ENCODE results near the gene UVSSA. TPM values are rescaled to one million over a fixed set of nuclear protein-coding genes. Genes with fewer than 3 reads are reported as not detected.
"Not testable (repeated sequence)": the region's sequence is repeated elsewhere in the genome, so short reads cannot be mapped to it uniquely, and the experiment has no call there.

UVSSA gene
- total RNA-seq, 1 donor from 2014 or later: 48.1 TPM

DNA sequence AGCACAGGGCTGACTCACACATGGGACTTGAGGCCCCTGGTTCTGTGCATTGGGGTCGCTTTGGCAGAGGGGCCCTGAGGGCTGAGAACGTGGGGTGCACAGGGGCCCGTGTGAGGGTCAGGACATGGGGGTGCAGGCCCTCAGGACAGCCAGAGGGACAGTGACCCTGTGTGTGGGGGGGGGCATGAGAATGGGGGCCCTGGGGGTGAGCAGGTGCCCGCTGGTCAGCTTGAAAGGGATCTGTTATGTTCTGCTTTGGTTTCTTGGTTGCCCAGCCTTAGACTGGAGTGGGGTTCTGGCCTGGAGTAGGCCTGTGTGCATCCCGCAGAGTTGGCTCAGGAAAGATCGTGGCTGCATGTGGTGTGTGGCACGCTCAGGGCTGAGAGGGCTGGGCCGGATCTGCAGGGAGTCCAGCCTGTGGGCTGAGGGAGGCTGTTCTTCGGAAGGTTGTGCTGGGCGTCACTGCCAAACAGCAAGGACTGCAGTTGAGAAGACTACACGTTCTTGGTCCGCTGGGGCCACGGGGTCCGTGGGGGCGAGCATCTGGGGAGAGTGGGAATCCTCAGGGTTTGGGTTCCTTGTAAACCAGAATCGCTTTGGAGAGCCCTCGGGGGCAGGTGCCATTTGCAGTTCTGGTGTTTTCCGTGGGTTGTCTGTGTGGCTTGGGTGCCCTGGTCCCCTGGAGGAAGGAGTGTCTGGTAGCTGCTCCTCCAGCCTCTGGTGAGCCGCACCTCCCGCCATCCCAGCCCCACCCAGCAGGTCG is 15.2 kb upstream of the UVSSA start:
- DNase-seq (ENCODE audit: low spot score): no peak

DNA sequence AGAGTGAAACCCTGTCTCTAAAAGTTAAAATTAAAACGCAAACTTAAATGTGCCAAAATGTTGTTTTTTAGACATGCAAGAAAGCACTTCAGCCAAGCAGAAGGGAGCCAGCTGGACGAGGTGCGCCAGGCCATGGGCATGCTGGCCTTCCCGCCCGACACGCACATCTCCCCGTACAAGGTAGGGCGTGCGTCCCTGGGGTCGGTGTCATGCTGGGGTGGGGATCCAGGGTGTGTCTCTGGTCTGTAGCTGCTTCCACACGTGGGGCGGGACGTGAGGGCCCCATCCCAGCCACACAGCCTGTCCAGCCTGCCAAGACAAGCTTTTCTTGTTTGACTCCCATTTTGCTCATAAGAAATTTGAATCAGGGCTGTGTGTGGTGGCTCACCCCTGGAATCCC is 14.3 kb upstream of the UVSSA start:
- DNase-seq (ENCODE audit: low spot score): no peak

DNA sequence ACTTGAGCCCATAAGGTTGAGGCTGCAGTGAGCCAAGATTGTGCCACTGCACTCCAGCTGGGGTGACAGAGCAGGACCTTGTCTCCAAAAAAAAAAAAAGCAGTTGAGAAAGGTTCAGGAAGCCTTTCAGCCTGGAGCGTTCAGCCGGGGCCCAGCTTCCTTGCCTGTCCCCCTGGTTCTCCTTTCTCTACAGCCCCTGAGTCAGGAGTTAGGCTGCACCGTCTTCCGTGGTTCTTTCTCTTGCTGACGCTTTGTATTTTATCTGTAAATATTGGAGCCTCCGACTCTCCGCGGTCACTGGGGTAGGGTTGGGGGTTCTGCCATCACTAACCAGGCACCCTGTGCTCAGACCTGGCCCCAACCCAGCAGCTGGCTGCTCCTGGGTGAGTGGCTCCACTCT is 13.8 kb upstream of the UVSSA start:
- no peak for DNase-seq (ENCODE audit: low spot score)

DNA sequence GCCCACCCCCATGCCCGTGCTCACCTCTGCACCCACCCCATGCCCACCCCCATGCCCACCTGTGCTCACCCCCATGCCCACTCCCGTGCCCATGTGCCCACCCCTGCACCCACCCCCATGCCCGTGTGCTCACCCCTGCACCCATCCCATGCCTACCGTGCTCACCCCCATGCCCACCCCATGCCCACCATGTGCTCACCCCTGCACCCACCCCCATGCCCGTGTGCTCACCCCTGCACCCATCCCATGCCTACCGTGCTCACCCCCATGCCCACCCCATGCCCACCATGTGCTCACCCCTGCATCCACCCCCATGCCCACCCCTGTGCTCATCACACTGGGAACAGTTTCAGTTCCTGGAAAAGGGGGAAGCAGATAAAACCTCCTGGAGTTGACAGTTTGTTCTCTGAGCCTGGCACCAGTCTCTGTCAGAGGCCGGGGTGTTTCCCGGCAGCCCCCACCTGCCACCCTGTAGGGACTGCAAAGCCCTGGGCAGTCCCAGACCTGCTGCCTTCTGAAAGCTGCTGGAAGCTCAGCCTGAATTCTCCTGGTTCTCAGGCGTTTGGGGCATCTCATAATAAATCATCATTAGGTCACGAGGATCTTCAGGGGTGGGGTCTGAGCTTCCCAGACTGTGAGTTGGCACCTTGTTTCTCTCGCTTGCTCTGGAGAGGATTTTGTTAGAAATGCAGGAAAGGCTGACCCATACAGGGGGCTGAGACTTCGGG is 13.0 kb upstream of the UVSSA start:
- DNase-seq (ENCODE audit: low spot score): not testable (repeated sequence)

DNA sequence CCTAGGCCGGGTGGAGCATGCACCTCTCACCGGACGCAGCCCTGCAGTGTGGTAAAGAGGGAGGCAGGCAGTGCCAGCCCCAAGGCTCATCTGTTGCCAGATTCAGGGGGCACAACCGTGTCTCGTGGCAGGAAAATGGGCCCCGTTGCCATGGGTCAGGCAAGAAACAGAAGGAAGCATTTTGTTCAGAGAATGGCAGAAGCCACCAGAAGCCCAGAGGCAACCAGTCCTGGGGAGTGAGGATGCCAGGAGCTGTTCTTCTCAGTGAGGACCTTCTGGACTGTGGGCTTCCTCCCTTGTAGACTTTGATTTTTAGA is 12.5 kb upstream of the UVSSA start:
- no peak for DNase-seq (ENCODE audit: low spot score)

DNA sequence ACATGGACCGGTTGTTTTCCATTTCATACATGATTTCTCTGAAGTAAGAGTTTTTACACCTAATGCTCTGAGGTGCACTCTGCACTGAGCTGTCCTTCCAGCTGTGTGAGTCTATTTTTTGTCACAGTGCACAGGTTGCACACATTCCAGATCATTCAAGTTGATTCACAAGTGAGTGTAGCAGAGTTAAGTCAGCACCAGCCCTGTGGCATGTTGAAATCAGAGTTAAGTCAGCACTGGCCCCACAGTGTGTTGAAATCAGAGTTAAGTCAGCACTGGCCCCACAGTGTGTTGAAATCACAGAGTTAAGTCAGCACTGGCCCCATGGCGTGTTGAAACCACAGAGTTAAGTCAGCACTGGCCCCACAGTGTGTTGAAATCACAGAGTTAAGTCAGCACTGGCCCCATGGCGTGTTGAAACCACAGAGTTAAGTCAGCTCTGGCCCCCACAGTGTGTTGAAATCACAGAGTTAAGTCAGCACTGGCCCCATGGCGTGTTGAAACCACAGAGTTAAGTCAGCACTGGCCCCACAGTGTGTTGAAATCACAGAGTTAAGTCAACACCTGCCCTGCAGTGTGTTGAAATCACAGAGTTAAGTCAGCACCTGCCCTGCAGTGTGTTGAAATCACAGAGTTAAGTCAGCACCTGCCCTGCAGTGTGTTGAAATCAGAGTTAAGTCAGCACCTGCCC is 11.7 kb upstream of the UVSSA start:
- DNase-seq (ENCODE audit: low spot score): not testable (repeated sequence)

DNA sequence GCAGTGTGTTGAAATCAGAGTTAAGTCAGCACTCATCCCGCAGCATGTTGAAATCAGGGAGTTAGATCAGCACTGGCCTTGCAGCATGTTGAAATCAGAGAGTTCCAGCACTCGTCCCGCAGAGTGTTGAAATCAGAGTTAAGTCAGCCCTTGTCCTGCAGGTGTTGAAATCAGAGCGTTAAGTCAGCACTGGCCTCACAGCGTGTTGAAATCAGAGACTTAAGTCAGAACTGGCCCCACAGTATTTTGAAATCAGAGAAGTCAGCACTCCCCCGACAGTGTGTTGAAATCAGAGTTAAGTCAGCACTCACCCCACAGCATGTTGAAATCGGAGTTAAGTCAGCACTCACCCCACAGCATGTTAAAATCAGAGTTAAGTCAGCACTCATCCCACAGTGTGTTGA is 10.9 kb upstream of the UVSSA start:
- DNase-seq (ENCODE audit: low spot score): no peak

DNA sequence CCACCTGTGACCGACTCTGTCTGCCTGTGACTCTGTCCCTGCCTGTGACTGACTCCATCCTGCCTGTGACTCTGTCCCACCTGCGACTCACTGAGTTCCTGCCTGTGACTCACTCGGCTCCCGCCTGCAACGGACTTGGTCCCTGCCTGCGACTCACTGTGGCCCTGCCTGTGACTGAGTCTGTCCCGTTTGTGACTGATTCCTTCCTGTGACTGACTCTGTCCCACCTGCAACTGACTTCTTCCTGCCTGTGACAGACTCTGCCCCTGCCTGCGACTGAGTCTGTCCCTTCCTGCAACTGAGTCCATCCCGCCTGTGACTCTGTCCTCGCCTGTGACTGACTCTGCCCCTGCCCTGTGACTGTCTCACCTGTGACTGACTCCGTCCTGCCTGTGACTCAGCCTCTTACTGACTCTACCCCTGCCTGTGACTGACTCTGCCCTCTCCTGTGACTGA is 9.6 kb upstream of the UVSSA start:
- no peak for DNase-seq (ENCODE audit: low spot score)

DNA sequence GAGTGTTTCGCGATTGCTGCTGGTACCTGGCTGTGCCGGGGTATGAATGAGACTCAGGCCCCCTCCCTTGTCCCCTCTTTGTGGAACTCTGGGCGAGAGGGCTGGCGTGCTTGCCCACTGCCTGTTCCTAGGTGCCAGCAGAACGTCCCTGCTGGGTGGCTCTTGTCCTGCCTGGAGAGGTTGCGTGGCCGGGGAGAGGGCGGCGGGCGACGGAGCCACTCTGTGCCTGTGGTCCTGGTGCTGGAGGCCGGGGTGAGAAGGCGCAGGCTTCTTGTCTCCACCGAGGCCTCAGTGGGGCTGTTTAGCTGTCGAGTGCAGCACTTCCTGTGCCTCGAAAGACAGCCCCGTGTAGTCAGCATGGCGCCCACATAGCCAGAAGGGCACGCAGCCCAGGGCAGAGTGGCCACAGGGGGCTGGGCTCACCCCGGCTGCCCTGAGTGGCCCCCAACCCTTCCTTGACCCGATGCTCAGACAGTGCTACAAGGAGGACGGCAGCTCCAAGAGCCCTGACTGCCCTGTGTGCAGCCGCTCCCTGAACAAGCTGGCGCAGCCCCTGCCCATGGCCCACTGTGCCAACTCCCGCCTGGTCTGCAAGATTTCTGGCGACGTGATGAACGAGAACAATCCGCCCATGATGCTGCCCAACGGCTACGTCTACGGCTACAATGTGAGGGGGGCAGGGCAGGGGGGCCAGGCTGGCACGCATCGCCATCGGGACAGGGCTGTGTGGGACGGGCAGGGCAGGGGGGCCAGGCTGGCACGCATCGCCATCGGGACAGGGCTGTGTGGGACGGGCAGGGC is 8.9 kb upstream of the UVSSA start:
- no peak for DNase-seq (ENCODE audit: low spot score)

DNA sequence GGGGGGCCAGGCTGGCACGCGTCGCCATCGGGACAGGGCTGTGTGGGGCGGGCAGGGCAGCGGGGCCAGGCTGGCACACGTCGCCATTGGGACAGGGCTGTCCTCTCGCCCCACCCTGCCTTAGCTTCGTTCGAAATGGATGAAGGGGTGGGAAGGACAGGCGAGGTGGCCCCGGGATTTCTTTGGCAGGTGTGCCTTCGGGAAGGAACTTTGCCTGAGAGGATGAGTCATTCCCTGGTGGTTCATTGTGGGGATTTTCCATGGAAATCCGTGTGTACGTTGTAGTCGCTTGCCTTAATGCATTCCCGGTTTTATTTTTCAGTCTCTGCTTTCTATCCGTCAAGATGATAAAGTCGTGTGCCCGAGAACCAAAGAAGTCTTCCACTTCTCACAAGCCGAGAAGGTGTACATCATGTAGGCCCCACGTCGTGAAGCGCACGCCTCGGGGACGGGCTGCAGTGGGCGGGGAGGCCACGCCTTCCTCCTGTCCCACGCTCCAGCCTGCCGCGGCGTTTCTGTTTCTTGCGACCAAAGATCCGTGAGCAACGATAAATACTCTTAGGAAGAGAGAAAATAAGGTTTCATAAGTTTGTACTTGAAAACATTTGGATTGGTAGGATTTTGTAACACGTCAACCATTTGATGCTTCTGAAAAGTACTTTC is 8.1 kb upstream of the UVSSA start:
- no peak for DNase-seq (ENCODE audit: low spot score)

DNA sequence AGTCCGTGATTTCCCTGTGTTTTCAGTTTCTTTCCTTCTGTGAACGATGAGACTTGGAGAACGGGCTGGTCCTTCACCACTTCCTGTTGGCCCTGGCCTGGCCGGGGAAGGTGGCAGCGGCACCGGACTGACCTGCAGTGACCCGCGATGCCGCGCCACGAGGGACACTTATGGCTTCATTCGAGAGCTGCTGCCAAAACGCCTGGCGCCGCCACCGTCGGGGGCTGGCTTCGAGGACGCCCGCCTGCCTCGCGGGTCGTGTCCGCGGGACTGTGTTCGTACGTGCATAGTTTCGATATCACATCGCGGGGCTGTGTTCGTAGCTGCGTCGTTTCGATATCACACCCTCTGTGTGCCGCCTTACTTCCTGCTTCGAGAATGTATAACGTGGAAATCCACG is 7.5 kb upstream of the UVSSA start:
- DNase-seq (ENCODE audit: low spot score): no peak

DNA sequence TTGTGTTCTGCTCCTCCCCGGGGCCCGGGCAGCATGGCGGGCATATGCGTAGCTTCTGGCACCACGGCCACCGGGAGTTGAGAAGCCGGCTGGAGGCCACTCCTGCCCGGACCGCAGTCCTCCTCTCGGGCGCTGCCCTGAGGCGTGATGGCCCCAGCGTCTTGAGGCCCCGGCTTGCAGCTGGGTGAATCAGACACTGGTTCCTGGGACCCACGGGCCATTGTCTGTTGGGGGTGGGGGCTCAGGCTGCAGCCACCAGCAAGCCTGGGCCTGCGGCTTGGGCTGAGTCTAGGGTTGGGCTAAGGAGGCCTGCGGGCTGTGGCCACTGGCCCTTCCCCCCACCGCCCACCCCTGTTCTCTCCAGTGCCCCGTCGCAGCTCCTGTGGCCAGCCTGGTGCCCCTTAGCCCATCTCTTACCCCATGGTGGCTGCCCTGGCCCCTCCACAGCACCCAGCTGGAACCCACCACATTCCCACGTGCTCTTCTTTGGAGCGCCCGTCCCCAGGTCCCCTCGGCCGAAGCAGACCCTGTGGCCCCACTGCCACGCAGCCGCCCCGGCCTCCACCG is 6.7 kb upstream of the UVSSA start:
- DNase-seq (ENCODE audit: low spot score): no peak

DNA sequence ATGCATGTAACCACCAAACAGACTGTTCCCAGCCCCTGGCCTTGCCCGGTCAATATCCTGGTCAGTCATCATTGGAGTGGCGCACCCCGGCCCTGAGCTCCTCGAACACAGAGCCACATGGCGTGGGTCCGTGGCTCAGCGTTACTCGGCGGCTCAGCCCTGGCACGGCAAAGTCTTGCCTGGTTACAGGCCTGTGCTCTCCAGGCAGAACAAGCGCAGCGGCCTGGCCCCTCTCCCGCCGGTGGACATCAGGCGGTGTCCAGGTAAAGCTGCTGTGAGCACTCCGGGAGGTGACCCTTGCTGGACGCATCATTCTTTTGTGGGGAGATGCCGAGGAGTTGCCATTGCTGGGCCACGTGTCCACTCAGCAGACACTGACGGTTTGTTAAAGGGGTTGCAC is 6.1 kb upstream of the UVSSA start:
- DNase-seq (ENCODE audit: low spot score): no peak

DNA sequence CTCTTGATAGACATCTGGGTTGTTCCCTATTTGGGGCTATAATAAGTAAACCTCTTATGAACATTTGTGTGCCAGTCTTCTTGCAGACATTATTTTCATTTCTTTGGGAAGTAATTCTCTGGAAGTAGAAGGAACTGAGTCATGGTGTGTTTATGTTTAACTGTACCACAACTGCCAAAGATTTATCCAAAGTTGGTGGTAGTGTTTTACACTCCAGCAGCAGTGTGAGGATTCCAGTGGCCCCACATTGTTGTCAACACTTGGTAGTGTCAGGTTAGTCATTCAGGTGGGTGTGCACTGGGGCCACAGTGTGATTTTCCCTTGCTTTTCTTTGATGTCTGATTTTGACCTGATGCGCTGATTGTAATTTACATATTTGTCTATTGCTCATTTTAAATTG is 5.0 kb upstream of the UVSSA start:
- DNase-seq (ENCODE audit: low spot score): no peak

DNA sequence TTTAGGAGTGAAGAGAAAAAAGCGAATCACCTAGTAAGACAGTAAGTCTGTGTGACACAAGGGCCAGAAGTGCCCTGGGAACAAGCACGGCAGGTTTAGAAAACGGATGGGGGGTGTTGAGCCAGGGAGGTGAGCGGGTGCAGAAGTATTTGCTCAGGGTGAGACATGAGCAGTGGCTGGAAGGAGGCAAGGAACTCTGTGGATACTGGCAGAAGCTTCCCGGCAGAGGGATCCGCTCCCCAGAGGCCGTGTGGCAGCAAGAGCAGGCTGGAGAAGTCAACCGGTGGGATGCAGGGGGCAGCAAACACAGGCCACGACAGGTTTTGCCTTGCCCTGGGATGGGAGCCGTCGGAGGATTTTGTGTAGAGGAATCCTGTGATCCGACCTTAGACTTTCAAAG is 2.3 kb upstream of the UVSSA start:
- DNase-seq (ENCODE audit: low spot score): no peak

DNA sequence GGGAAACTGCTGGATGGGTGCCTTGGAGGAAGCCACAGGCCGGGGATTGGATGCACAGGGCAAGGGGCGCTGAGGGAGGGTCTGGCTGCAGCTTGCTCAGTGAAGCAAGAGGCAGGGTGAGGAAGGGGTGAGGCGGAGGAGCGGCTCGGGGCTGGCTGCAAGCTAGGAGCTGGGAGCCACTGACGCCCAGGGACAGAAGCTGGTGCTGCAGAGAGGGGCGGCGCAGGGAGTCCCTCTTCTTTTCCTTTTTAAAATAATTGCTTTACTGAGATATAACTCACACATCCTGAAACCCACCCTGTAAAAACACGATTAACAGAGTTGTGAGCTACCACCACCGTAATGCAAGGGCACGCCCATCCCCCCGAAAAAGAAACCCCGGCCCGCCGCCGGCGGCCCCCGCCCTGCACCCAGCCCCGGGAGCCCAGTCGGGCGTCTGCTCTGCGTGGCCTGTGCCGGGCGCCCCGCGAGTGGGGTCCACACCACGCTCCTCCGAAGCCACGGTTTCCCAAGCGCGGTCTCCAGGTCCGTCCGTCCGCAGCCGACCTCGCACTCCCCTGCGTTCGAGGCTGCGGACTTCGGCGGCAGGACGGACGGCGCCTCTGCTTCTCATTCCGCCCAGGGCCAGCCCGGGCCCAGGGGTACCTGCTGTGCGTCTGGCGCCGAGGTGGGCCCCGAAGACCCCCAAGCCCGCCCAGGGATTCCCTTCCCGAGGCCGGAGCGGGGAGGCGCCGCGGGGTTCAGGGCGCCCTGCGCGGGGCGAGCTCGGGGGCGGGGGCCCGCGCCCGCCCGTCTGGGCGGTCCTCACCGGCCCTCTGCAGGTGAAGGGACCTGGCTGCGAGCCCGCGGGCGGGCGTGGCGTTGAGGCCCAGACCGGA is 866 bp upstream of the UVSSA start:
- peak; percentile 63 for DNase-seq (ENCODE audit: low spot score)

DNA sequence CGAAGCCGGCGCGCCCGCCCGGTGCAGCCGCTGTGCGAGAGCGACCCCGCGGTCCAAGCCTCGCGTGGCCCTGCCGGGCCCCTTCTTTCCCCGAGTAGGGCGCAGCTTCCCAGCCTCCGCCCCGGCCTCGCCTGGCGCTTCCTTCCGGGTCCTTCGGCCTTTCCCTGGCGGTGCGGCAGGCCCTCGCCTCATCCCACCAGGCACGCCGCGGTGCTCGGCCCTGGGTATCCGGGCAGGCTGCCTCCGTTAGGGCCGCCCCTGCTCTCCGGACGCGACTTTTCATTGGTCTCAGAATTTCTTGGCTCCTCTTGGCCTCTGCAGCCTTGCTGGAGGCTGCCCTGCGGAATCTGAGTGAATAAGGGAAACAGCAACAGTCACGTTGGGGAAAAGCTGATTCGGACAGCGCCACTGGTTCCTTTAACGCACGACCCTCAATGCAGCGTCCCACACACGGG is 429 bp downstream of the UVSSA start:
- DNase-seq (ENCODE audit: low spot score): peak; percentile 81

DNA sequence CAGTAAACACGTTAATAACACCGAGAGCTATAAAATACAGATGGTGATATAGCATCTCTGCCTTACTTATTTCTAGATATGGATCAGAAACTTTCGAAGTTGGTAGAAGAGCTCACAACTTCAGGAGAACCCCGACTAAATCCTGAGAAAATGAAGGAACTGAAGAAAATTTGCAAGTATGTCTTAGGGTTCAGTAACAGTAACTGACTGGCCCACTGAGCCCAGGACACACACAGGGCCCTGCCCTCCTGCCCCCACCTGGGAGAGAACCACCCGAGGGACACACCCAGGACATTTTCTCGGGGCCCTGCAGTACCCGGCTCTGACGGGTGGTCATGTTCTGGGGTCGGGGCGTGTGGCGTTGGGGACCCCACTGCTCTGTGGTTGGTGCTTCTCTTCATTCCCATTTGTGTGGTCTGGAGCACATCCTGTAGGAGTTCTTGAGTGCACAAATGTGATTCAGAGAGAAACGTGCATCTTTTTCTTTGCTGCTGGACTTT is 1.1 kb downstream of the UVSSA start:
- no peak for DNase-seq (ENCODE audit: low spot score)

DNA sequence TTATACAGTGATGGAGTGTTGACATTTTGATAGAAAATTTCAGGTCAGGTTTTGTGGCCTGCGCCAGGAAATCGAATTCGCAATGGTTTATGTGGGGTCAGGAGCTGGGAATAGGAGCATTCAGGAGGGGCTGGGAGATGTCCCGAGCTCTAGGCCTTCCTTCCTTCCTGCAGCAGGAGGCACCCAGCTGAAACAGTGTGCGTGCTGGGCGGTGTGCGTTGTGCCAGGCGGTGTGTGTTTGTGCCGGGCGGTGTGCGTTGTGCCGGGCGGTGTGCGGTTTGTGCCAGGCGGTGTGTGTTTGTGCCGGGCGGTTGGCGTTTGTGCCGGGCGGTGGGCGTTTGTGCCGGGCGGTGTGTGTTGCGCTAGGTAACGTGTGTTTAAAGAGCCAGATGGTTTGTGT is 1.7 kb downstream of the UVSSA start:
- DNase-seq (ENCODE audit: low spot score): no peak
